ENCODE measurements around the gene CNTRL. TPM values are rescaled to one million over a fixed set of nuclear protein-coding genes. Genes with fewer than 3 reads are reported as not detected.

The CNTRL gene
- total RNA-seq, 1 experiment from 2014 or later = 11.2 TPM

- TF ChIP-seq, protein P1, sequence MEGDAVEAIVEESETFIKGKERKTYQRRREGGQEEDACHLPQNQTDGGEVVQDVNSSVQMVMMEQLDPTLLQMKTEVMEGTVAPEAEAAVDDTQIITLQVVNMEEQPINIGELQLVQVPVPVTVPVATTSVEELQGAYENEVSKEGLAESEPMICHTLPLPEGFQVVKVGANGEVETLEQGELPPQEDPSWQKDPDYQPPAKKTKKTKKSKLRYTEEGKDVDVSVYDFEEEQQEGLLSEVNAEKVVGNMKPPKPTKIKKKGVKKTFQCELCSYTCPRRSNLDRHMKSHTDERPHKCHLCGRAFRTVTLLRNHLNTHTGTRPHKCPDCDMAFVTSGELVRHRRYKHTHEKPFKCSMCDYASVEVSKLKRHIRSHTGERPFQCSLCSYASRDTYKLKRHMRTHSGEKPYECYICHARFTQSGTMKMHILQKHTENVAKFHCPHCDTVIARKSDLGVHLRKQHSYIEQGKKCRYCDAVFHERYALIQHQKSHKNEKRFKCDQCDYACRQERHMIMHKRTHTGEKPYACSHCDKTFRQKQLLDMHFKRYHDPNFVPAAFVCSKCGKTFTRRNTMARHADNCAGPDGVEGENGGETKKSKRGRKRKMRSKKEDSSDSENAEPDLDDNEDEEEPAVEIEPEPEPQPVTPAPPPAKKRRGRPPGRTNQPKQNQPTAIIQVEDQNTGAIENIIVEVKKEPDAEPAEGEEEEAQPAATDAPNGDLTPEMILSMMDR (IDR thresholded peaks at IDR 0.05; ENCODE audit: unreplicated experiment) = no peak
- Mint-ChIP-seq H3K27me3 (ENCODE audit: unreplicated experiment) (no peaks in the 10 kb centered on the region), H3K4me3 (ENCODE audit: low read depth, unreplicated experiment) (no peak overlapping the region), H3K4me1 (ENCODE audit: low read depth, unreplicated experiment) (peaks cover 18% of the 10 kb centered on the region), H3K27ac (ENCODE audit: unreplicated experiment) (no peak overlapping the region), H3K9me3 (ENCODE audit: low read depth, unreplicated experiment) (no peaks in the 10 kb centered on the region), H3K36me3 (ENCODE audit: insufficient read depth, unreplicated experiment) (no peaks in the 10 kb centered on the region)
- BruUV-seq (replicated peaks) = no TSS peak
- intact Hi-C loops (cut with micrococcal nuclease; ENCODE audit: unreplicated experiment) = no loop called here
- CTCF ChIA-PET = no interaction called here
- no peak for DNase-seq
Measured at GRCh38 chr9:121221664-121222055, 146.9 kb downstream of the CNTRL start.

GRCh38 chr9:121222524-121223171 lies 147.9 kb downstream of the CNTRL start:
- Mint-ChIP-seq H3K4me1 (ENCODE audit: low read depth, unreplicated experiment) (peaks cover 18% of the 10 kb centered on the region), H3K9me3 (ENCODE audit: low read depth, unreplicated experiment) (no peaks in the 10 kb centered on the region), H3K4me3 (ENCODE audit: low read depth, unreplicated experiment) (no peak overlapping the region), H3K27ac (ENCODE audit: unreplicated experiment) (peak overlapping the region; percentile 48), H3K27me3 (ENCODE audit: unreplicated experiment) (no peaks in the 10 kb centered on the region), H3K36me3 (ENCODE audit: insufficient read depth, unreplicated experiment) (no peaks in the 10 kb centered on the region)
- TF ChIP-seq, protein P1 (IDR thresholded peaks at IDR 0.05; ENCODE audit: unreplicated experiment) = peak; percentile 52
- BruUV-seq (replicated peaks) = no TSS peak
- no peak for DNase-seq
- intact Hi-C loops (cut with micrococcal nuclease; ENCODE audit: unreplicated experiment) = no loop called here
- CTCF ChIA-PET = interaction anchor here (1.4 kb wide), 1 partner anchor 56 kb away, joined by 3 read pairs; no protein-coding TSS in a partner anchor

DNA sequence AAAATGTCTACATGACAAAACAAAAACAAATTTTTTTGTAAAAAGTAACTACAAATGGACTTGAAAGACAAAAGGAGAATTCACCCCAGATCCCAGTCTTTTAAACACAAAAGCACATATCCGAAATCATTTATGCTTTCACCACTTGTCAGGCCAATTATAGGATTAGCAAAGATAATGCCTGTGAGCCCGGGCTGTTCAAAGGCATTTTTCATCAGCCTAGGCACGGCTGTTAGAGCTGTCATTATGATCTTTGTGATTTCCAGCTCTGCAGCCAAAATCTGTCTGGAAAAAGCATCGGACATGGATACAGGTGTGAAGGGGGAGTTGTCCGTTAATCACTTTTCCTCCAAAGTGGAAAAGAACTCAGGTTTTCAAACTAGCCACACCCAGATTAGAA lies 150.5 kb downstream of the CNTRL start:
- no peaks in the 10 kb centered on the region for H3K27me3 Mint-ChIP-seq (ENCODE audit: unreplicated experiment)
- no TSS peak for BruUV-seq (replicated peaks)
- CTCF ChIA-PET = no interaction called here
- no peaks in the 10 kb centered on the region for H3K9me3 Mint-ChIP-seq (ENCODE audit: low read depth, unreplicated experiment)
- peaks cover 18% of the 10 kb centered on the region for H3K4me1 Mint-ChIP-seq (ENCODE audit: low read depth, unreplicated experiment)
- H3K4me3 Mint-ChIP-seq (ENCODE audit: low read depth, unreplicated experiment) = no peak overlapping the region
- TF ChIP-seq, protein P1 (IDR thresholded peaks at IDR 0.05; ENCODE audit: unreplicated experiment) = no peak
- no peaks in the 10 kb centered on the region for H3K36me3 Mint-ChIP-seq (ENCODE audit: insufficient read depth, unreplicated experiment)
- intact Hi-C loops (cut with micrococcal nuclease; ENCODE audit: unreplicated experiment) = no loop called here
- no peak overlapping the region for H3K27ac Mint-ChIP-seq (ENCODE audit: unreplicated experiment)
- DNase-seq = no peak

- H3K36me3 Mint-ChIP-seq (ENCODE audit: insufficient read depth, unreplicated experiment) = no peaks in the 10 kb centered on the region
- TF ChIP-seq, protein P1 (IDR thresholded peaks at IDR 0.05; ENCODE audit: unreplicated experiment) = no peak
- H3K27ac Mint-ChIP-seq (ENCODE audit: unreplicated experiment) = no peak overlapping the region
- DNase-seq = no peak
- peaks cover 18% of the 10 kb centered on the region for H3K4me1 Mint-ChIP-seq (ENCODE audit: low read depth, unreplicated experiment)
- no peaks in the 10 kb centered on the region for H3K9me3 Mint-ChIP-seq (ENCODE audit: low read depth, unreplicated experiment)
- H3K4me3 Mint-ChIP-seq (ENCODE audit: low read depth, unreplicated experiment) = no peak overlapping the region
- CTCF ChIA-PET = interaction anchor here (1.6 kb wide), 1 partner anchor 42 kb away, joined by 4 read pairs; the partner anchor contains the start of gene GSN
- intact Hi-C loops (cut with micrococcal nuclease; ENCODE audit: unreplicated experiment) = no loop called here
- no peaks in the 10 kb centered on the region for H3K27me3 Mint-ChIP-seq (ENCODE audit: unreplicated experiment)
- no TSS peak for BruUV-seq (replicated peaks)
Measured at GRCh38 chr9:121226175-121226574, 151.4 kb downstream of the CNTRL start.

Other genes starting within 250 kb of the CNTRL start
- 34.0 and 34.2 TPM in 2 replicates for gene PSMD5, start 232.0 kb upstream of the CNTRL start, total RNA-seq (2022)
- 37.2 and 44.5 TPM in 2 replicates for gene PHF19, start 197.8 kb upstream of the CNTRL start, total RNA-seq (2022)
- 1.5 and 1.6 TPM in 2 replicates for gene TRAF1, start 148.2 kb upstream of the CNTRL start, total RNA-seq (2022)
- gene C5, start 24.7 kb upstream of the CNTRL start, total RNA-seq (2022) = 9.2 and 12.3 TPM in 2 replicates
- 42.5 and 44.2 TPM in 2 replicates for gene RAB14, start 126.9 kb downstream of the CNTRL start, total RNA-seq (2022)
- gene GSN, start 193.2 kb downstream of the CNTRL start, total RNA-seq (2022) = 68.3 and 71.6 TPM in 2 replicates

Measured in Calu3 (cell line).